Hematopoietic multipotent progenitor cell (in vitro differentiated cells): Measurements from ENCODE around the gene ADGRF3. TPM values are rescaled to one million over a fixed set of nuclear protein-coding genes. Genes with fewer than 3 reads are reported as not detected.
A peak's percentile ranks its signal among the peaks of the same experiment; 100 is the strongest.
"Not testable (repeated sequence)": the region's sequence is repeated elsewhere in the genome, so short reads cannot be mapped to it uniquely, and the experiment has no call there.

Source experiments
- DNase-seq, 3 donors: peaks; one replicate each; pipeline ENCODE4 v3.0.0-alpha.2; 2011 to 2015; ENCODE audit warnings: low read depth in 2 of 3, low spot score in 2 of 3
- total RNA-seq: library from RNA; depleted of rRNA; stranded (reverse); fragments of >200 nt; gene quantifications from one replicate; pipeline ENCODE4 v1.2.3, GENCODE V29; 2012

The ADGRF3 gene
- total RNA-seq = 1.1 TPM

- peak; percentile 41 to 58 (median 54) for DNase-seq
Measured at GRCh38 chr2:26346454-26347053, at the start of gene ADGRF3. Gene ADGRF3, minus strand, starts transcription at chr2:26346789. Its CDS starts 555 bp downstream, at chr2:26346234.

GRCh38 chr2:26395394-26395793, 48.8 kb upstream of the ADGRF3 start:
- DNase-seq = no peak

- DNase-seq = no peak
Measured at GRCh38 chr2:26394694-26395093, 48.1 kb upstream of the ADGRF3 start.

- no peak for DNase-seq
Measured at GRCh38 chr2:26387189-26387588, 40.6 kb upstream of the ADGRF3 start.

GRCh38 chr2:26384597-26384996, 38.0 kb upstream of the ADGRF3 start:
- no peak for DNase-seq

GRCh38 chr2:26384183-26384582, 37.6 kb upstream of the ADGRF3 start:
- DNase-seq = no peak

- no peak for DNase-seq
Measured at GRCh38 chr2:26382564-26382963, 36.0 kb upstream of the ADGRF3 start.

- DNase-seq = no peak
Measured at GRCh38 chr2:26380281-26380680, 33.7 kb upstream of the ADGRF3 start.

- DNase-seq = no peak
Measured at GRCh38 chr2:26376799-26377198, 30.2 kb upstream of the ADGRF3 start.

- DNase-seq = not testable (repeated sequence)
Measured at GRCh38 chr2:26370909-26371308, 24.3 kb upstream of the ADGRF3 start.

- DNase-seq = not testable (repeated sequence)
Measured at GRCh38 chr2:26369664-26370063, 23.1 kb upstream of the ADGRF3 start.

- no peak for DNase-seq
Measured at GRCh38 chr2:26366957-26367356, 20.4 kb upstream of the ADGRF3 start.

- no peak for DNase-seq
Measured at GRCh38 chr2:26364669-26365068, 18.1 kb upstream of the ADGRF3 start.

GRCh38 chr2:26363958-26364357, 17.4 kb upstream of the ADGRF3 start:
- no peak for DNase-seq

- DNase-seq = no peak
Measured at GRCh38 chr2:26363323-26363722, 16.7 kb upstream of the ADGRF3 start.

GRCh38 chr2:26359886-26360473, 13.4 kb upstream of the ADGRF3 start:
- DNase-seq = no peak

GRCh38 chr2:26356771-26357170, 10.2 kb upstream of the ADGRF3 start:
- DNase-seq = no peak

GRCh38 chr2:26356111-26356510, 9.5 kb upstream of the ADGRF3 start:
- no peak for DNase-seq

- DNase-seq = no peak
Measured at GRCh38 chr2:26355038-26355995, 8.7 kb upstream of the ADGRF3 start.

- not testable (repeated sequence) for DNase-seq
Measured at GRCh38 chr2:26354469-26354868, 7.9 kb upstream of the ADGRF3 start.

- DNase-seq = no peak
Measured at GRCh38 chr2:26352892-26353291, 6.3 kb upstream of the ADGRF3 start.
